Esophagus squamous epithelium (tissue), 5 donors: ENCODE data around the gene SIPA1L2. TPM values are rescaled to one million over a fixed set of nuclear protein-coding genes. Genes with fewer than 3 reads are reported as not detected.
A peak's percentile ranks its signal among the peaks of the same experiment; 100 is the strongest.

Experiments used
- DNase-seq: peaks from one replicate; lab custom pipeline; 2025; lab: John Stamatoyannopoulos, UW
- H3K27ac ChIP-seq, 4 donors: fragments of 200-600 bp; sonication (generic); one replicate each; pipeline ENCODE4 v1.5.1; 2016 to 2019; ENCODE audit warnings: mild to moderate bottlenecking in 1 of 4
- H3K27me3 ChIP-seq, 4 donors: fragments of 200-600 bp; sonication (generic); 1 replicate in 3 of 4; 2 replicates in 1 of 4; pipeline versions ENCODE4 v1.5.1 to v1.6.0; 2017 to 2021; ENCODE audit warnings: antibody characterized with exemption in 1 of 4
- H3K36me3 ChIP-seq, 3 donors: fragments of 200-600 bp; sonication (generic); one replicate each; pipeline ENCODE4 v1.5.1; 2016 to 2019
- H3K4me1 ChIP-seq, 3 donors: fragments of 200-600 bp; sonication (generic); one replicate each; pipeline ENCODE4 v1.5.1; 2017 to 2019
- H3K4me3 ChIP-seq, 4 donors: fragments of 200-600 bp; sonication (generic); 1 replicate in 3 of 4; 2 replicates in 1 of 4; pipeline ENCODE4 v1.5.1; 2016 to 2019; ENCODE audit warnings: mild to moderate bottlenecking in 2 of 4, moderate library complexity in 1 of 4
- H3K9me3 ChIP-seq, 3 donors: fragments of 200-600 bp; sonication (generic); one replicate each; pipeline ENCODE4 v1.5.1; 2016 to 2019
- POLR2A ChIP-seq, 4 donors: fragments of 450-650 bp; IDR thresholded peaks; one replicate each; pipeline ENCODE4 v1.6.1; 2017; ENCODE audit warnings: antibody characterized with exemption in 4 of 4, mild to moderate bottlenecking in 4 of 4, moderate library complexity in 3 of 4
- WGBS, 2 donors: methylation state at CpG; one replicate each; pipeline ENCODE4 v1.1.5; 2018; 5-methylcytosine and 5-hydroxymethylcytosine counted together
- intact Hi-C: fragments of 100-400 bp; cut with DNase I; formaldehyde crosslinking; loops from one replicate; pipeline ENCODE4 v1.15.0; 2022
- total RNA-seq, 4 donors: library from RNA; depleted of rRNA; stranded (reverse); fragments of >200 nt; gene quantifications; one replicate each; pipeline ENCODE4 v1.1.0, GENCODE V29; 2016
- TF ChIP-seq, protein P1 (sequence below), 6 experiments: fragments of 450-650 bp in 4 of 6; fragments of 200-600 bp in 2 of 6; sonication (generic) in 2 of 6; IDR thresholded peaks; one replicate each; pipeline ENCODE4 v1.5.1; 2016 to 2019; ENCODE audit warnings: antibody characterized with exemption in 6 of 6, mild to moderate bottlenecking in 4 of 6, moderate library complexity in 4 of 6
- donor health status: DM: yes; HTN: yes; CAD: no.

The SIPA1L2 gene
- total RNA-seq, 4 donors from 2014 or later: 29.5 to 51.3 (median 46.0) TPM

DNA sequence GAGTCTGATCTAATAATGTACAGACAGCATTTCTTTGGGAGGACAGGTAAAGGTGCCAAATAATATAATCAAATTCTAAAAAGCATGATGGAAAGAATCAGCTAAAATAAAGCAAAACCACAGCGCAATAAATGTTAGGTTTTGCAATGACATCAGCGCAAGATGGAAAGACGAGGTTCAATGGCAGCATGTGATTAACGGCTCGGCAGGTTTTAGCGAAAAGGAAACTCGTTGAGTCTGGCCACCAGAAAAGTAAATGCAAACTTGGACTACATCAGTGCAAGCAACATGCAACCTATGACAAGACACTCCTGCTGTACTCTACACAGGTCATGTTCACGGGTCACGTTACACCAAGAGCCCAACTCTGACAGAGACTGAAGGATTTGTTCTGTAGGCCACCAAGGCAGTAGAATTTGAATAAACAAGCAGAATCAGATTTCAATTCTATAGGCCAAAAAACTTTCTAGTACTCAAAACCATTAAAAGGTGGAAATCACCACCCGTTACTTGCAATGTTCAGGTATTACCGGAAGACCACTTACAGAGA, 4.5 kb downstream of the SIPA1L2 start:
- intact Hi-C loops: no loop called here
- Histone ChIP-seq H3K4me3 (peak overlapping the region in 1 of 4 donors; percentile 16), H3K9me3 (no peaks in the 10 kb centered on the region), H3K27ac (peak overlapping the region; percentile 33 to 91 (median 70)), H3K36me3 (no peaks in the 10 kb centered on the region), H3K27me3 (peaks cover 0 to 2% (median 0%) of the 10 kb centered on the region in 4 donors), H3K4me1 (peaks cover 17 to 84% (median 29%) of the 10 kb centered on the region in 3 donors)
- DNase-seq: no peak
- TF ChIP-seq POLR2A (IDR thresholded peaks at IDR 0.05): no peak
- TF ChIP-seq, protein P1, sequence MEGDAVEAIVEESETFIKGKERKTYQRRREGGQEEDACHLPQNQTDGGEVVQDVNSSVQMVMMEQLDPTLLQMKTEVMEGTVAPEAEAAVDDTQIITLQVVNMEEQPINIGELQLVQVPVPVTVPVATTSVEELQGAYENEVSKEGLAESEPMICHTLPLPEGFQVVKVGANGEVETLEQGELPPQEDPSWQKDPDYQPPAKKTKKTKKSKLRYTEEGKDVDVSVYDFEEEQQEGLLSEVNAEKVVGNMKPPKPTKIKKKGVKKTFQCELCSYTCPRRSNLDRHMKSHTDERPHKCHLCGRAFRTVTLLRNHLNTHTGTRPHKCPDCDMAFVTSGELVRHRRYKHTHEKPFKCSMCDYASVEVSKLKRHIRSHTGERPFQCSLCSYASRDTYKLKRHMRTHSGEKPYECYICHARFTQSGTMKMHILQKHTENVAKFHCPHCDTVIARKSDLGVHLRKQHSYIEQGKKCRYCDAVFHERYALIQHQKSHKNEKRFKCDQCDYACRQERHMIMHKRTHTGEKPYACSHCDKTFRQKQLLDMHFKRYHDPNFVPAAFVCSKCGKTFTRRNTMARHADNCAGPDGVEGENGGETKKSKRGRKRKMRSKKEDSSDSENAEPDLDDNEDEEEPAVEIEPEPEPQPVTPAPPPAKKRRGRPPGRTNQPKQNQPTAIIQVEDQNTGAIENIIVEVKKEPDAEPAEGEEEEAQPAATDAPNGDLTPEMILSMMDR (IDR thresholded peaks at IDR 0.05): no peak
- 64 to 85% methylated on average over 11 of the region's 11 CpGs for WGBS, 2 donors

DNA sequence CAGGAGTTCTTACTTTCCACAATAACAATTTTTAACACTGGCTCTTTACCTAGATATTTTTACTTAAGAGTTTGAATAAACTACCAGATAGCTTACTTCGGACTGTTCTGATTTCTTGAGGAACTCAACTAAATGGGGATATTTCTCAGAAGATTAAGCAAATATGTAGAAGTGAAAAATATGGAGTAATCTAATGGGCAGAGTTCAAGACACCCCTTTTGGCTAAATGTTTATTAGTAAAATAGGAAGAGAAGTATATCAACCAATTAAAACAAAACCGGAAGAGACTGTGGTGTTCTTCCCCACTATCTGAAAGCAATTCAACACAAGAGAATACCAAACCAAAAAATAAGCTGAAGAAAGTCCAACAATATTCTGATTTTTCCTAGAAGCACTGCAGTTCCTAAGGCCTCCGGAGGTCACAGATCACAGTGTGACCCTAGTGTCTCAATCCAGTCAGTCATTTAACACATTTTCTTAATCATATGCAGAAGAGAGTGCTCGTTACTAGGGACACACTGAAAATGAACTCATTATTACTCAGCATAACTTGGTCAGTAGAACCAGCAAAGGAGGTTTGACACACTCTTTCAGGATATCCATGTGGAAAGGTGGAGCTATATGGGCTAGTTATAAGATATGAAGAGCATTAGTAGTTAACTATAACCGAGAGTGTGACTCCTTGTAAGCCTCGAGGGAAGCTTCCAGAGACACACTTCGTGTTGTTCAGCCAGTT, 5.2 kb downstream of the SIPA1L2 start:
- H3K27me3 ChIP-seq: peaks cover 0 to 2% (median 0%) of the 10 kb centered on the region in 4 donors
- H3K4me3 ChIP-seq: peak overlapping the region in 1 of 4 donors; percentile 16
- H3K36me3 ChIP-seq: no peaks in the 10 kb centered on the region
- TF ChIP-seq, protein P1 (IDR thresholded peaks at IDR 0.05): peak in 1 of 6 experiments; percentile 26
- no peak for TF ChIP-seq POLR2A (IDR thresholded peaks at IDR 0.05)
- 44 to 45% methylated on average over 7 of the region's 7 CpGs for WGBS, 2 donors
- intact Hi-C loops: no loop called here
- peak overlapping the region; percentile 33 to 91 (median 70) for H3K27ac ChIP-seq
- H3K4me1 ChIP-seq: peaks cover 21 to 91% (median 29%) of the 10 kb centered on the region in 3 donors
- DNase-seq: no peak
- no peaks in the 10 kb centered on the region for H3K9me3 ChIP-seq

DNA sequence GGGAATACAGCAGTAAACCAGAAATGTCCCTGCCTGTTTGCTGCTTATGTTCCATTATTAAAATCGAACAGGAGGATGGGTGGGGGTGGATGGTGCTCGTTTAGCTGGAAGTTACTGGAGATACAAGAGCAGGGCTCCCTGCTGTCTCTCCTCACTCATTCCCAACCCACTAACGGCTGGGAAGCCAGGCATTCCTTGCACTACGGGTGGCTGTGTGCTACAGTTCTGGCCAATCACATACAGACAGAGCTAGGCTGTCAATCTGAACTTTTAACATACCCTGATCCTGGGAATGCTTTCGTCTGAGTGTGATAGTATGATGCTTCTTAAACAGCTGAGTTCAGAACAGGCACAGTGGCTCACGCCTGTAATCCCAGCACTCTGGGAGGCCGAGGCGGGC, 7.0 kb downstream of the SIPA1L2 start:
- Histone ChIP-seq H3K27ac (peak overlapping the region; percentile 5 to 91 (median 30)), H3K27me3 (no peaks in the 10 kb centered on the region), H3K4me3 (no peak overlapping the region), H3K36me3 (no peaks in the 10 kb centered on the region), H3K9me3 (no peaks in the 10 kb centered on the region), H3K4me1 (peaks cover 21 to 85% (median 29%) of the 10 kb centered on the region in 3 donors)
- TF ChIP-seq POLR2A (IDR thresholded peaks at IDR 0.05): no peak
- TF ChIP-seq, protein P1 (IDR thresholded peaks at IDR 0.05): no peak
- 53 to 58% methylated on average over 5 to 6 of the region's 8 CpGs for WGBS, 2 donors
- DNase-seq: no peak
- intact Hi-C loops: no loop called here

DNA sequence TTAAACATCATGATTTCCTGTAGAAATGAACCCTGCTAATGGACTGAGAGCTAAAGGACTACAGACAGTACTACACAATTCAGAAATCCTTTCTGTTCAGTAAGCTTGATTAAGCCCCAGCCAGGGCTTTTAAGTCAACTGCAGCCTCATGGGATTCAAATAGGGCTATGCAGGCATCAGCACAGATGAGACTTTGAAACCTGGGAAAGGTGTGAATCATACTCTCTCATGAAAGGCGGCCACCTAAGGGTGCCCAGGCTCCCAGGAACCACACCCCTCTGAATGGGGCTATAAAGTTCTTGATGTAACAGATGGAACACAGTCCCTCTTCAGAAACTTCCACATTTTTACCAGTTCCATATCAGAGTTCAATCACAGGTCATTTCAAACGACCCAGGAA, 7.6 kb downstream of the SIPA1L2 start:
- Histone ChIP-seq H3K27ac (peak overlapping the region; percentile 5 to 91 (median 30)), H3K27me3 (no peaks in the 10 kb centered on the region), H3K4me1 (peaks cover 21 to 79% (median 29%) of the 10 kb centered on the region in 3 donors), H3K9me3 (no peaks in the 10 kb centered on the region), H3K4me3 (no peak overlapping the region), H3K36me3 (no peaks in the 10 kb centered on the region)
- DNase-seq: no peak
- TF ChIP-seq POLR2A (IDR thresholded peaks at IDR 0.05): no peak
- TF ChIP-seq, protein P1 (IDR thresholded peaks at IDR 0.05): no peak
- intact Hi-C loops: no loop called here
- WGBS, 2 donors: 18 to 29% methylated on average over 2 of the region's 2 CpGs

DNA sequence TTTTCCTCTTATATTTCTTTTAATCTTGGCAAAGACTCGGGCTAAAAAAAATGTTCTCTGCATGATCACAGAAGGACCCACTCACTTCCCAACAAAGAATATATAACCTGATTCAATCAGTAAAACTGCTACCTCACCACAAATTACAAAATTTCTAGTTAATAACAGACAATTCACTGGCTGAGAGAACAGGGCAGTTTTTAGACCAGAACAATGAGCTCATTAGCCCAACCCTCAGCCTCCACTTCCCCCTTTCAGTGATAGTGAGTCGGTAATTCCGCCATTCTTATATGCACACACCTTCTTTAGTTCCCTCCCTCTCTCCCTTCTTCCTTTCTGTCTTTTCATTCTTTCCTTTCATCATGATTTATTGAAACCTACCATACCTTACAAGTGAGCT, 8.9 kb downstream of the SIPA1L2 start:
- Histone ChIP-seq H3K27me3 (no peaks in the 10 kb centered on the region), H3K27ac (peak overlapping the region in 3 of 4 donors; percentile 26 to 91 (median 60)), H3K4me1 (peaks cover 19 to 67% (median 21%) of the 10 kb centered on the region in 3 donors), H3K36me3 (no peaks in the 10 kb centered on the region), H3K4me3 (no peak overlapping the region), H3K9me3 (no peaks in the 10 kb centered on the region)
- WGBS, 2 donors: 75 to 82% methylated on average over 3 of the region's 3 CpGs
- intact Hi-C loops: no loop called here
- TF ChIP-seq, protein P1 (IDR thresholded peaks at IDR 0.05): no peak
- no peak for TF ChIP-seq POLR2A (IDR thresholded peaks at IDR 0.05)
- no peak for DNase-seq
